Measurements from ENCODE around the gene FOXL3. TPM values are rescaled to one million over a fixed set of nuclear protein-coding genes. Genes with fewer than 3 reads are reported as not detected.
"Not testable (repeated sequence)": the region's sequence is repeated elsewhere in the genome, so short reads cannot be mapped to it uniquely, and the experiment has no call there.

FOXL3 gene
- total RNA-seq, 2 donors from 2014 or later: 0.79 TPM; not detected in 1

- H3K9ac ChIP-seq (ENCODE audit: low read depth in 2 of 2, low read length in 2 of 2): peak overlapping the region in 1 of 2 donors; percentile 68
- no peak overlapping the region for H3K27ac ChIP-seq
- H3K4me1 ChIP-seq: peaks cover 10% of the 10 kb centered on the region
- H3K36me3 ChIP-seq: no peaks in the 10 kb centered on the region
- no peaks in the 10 kb centered on the region for H3K9me3 ChIP-seq
- H3K27me3 ChIP-seq: peaks cover 18% of the 10 kb centered on the region
- intact Hi-C loops (cut with DNase I): no loop called here
- TF ChIP-seq, protein P1, sequence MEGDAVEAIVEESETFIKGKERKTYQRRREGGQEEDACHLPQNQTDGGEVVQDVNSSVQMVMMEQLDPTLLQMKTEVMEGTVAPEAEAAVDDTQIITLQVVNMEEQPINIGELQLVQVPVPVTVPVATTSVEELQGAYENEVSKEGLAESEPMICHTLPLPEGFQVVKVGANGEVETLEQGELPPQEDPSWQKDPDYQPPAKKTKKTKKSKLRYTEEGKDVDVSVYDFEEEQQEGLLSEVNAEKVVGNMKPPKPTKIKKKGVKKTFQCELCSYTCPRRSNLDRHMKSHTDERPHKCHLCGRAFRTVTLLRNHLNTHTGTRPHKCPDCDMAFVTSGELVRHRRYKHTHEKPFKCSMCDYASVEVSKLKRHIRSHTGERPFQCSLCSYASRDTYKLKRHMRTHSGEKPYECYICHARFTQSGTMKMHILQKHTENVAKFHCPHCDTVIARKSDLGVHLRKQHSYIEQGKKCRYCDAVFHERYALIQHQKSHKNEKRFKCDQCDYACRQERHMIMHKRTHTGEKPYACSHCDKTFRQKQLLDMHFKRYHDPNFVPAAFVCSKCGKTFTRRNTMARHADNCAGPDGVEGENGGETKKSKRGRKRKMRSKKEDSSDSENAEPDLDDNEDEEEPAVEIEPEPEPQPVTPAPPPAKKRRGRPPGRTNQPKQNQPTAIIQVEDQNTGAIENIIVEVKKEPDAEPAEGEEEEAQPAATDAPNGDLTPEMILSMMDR (IDR thresholded peaks at IDR 0.05): no peak
- peak; percentile 45 for DNase-seq
- no peak overlapping the region for H3K4me3 ChIP-seq
Observed at GRCh38 chr7:293681-294439, 3.9 kb downstream of the FOXL3 start.

GRCh38 chr7:294440-295154 lies 4.6 kb downstream of the FOXL3 start:
- DNase-seq: no peak
- H3K4me1 ChIP-seq: peaks cover 10% of the 10 kb centered on the region
- H3K27me3 ChIP-seq: peaks cover 13% of the 10 kb centered on the region
- no peaks in the 10 kb centered on the region for H3K9me3 ChIP-seq
- no peaks in the 10 kb centered on the region for H3K36me3 ChIP-seq
- H3K9ac ChIP-seq (ENCODE audit: low read depth in 2 of 2, low read length in 2 of 2): peak overlapping the region in 1 of 2 donors; percentile 68
- no peak overlapping the region for H3K4me3 ChIP-seq
- intact Hi-C loops (cut with DNase I): no loop called here
- TF ChIP-seq, protein P1 (IDR thresholded peaks at IDR 0.05): no peak
- H3K27ac ChIP-seq: no peak overlapping the region

DNA sequence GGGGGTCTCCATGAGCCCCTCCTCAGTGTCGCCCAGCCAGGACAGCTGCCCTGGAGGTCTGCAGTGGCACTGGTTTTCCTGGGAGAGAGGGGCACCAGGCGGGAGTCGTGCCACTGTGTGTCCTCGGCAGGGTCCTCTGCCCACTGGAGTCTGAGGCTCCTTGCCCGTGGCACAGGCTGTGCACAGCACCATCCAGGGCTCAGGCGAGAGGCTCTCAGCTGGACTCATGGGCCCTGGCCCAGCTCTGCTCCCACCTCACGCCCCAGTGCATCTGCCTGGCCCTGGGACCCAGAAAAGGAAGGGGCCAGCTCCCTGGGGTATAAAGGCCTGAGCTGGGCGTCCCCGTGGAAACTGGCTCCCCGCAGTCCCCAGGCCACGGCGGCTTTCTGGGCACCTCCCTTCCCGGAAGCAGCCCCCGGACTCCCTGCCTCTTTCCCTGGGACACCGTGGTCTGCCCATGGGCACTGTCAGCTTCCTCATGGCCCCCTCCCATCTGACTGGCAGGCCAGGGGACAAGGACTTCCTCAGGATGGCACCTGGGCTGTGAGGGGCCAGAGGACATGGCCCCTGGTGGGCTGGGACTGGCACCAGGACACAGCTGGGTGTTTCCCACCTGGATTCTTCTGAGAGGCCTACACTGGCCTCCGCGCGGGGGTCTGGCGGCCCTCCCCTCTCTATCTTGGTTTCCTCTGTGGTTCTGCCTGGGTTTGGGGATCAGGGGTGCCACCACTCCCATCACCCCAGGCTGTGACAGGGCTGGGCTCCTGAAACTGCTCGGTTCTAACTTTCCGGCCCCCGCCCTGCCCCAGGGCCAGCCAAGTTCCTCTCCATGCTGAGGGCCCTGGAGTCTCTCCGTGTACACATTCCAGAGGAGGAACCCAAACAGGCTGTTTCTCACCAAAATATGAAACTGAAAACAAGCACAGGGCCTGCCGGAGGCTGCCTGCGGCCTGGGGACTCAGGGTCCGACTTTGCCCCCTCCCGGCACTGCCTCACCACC lies 5.5 kb downstream of the FOXL3 start:
- DNase-seq: no peak
- intact Hi-C loops (cut with DNase I): no loop called here
- H3K4me1 ChIP-seq: peaks cover 8% of the 10 kb centered on the region
- H3K27me3 ChIP-seq: peaks cover 5% of the 10 kb centered on the region
- no peak overlapping the region for H3K27ac ChIP-seq
- H3K9me3 ChIP-seq: no peaks in the 10 kb centered on the region
- no peaks in the 10 kb centered on the region for H3K36me3 ChIP-seq
- no peak overlapping the region for H3K4me3 ChIP-seq
- TF ChIP-seq, protein P1 (IDR thresholded peaks at IDR 0.05): no peak
- H3K9ac ChIP-seq (ENCODE audit: low read depth in 2 of 2, low read length in 2 of 2): no peak overlapping the region

DNA sequence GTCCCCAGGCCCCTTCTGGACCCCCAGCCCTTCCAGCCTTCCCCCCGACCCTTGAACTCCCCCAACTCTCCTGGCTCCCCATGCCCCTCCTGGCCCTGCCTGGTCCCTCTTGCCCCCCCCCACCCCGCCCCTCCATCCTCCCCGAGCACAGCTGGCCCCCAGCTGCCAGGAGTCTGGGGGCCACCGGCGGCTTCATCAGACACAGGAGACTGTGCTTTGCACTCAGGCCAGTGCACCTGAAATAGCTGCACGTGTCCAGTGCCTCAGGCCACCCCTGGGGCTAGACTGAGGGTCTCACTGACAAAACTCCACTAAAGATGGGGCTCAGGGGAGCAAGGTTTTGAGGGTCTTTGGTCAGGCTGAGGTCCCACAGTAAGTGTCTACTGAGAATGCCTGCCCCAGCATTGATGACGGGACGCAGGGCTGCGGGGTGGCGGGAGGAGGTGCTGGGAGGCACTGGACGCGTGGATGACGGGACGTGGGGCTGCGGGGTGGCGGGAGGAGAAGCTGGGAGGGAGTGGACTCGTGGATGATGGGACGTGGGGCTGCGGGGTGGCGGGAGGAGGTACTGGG lies 6.5 kb downstream of the FOXL3 start:
- Histone ChIP-seq H3K4me3 (no peak overlapping the region), H3K9me3 (no peaks in the 10 kb centered on the region), H3K4me1 (peaks cover 7% of the 10 kb centered on the region), H3K36me3 (no peaks in the 10 kb centered on the region), H3K27ac (no peak overlapping the region), H3K27me3 (no peaks in the 10 kb centered on the region), H3K9ac (ENCODE audit: low read depth in 2 of 2, low read length in 2 of 2) (no peak overlapping the region)
- TF ChIP-seq, protein P1 (IDR thresholded peaks at IDR 0.05): no peak
- intact Hi-C loops (cut with DNase I): no loop called here
- no peak for DNase-seq

DNA sequence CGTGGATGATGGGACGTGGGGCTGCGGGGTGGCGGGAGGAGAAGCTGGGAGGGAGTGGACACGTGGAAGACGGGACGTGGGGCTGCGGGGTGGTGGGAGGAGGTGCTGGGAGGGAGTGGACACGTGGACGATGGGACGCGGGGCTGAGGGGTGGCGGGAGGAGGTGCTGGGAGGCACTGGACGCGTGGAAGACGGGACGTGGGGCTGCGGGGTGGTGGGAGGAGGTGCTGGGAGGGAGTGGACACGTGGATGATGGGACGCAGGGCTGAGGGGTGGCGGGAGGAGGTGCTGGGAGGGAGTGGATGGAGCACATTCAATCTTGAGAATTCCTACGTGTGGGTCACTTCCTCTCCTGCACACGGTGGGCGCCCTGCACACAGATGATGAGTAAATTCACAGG lies 7.2 kb downstream of the FOXL3 start:
- H3K27ac ChIP-seq; intact Hi-C loops (cut with DNase I); H3K4me1 ChIP-seq; H3K9ac ChIP-seq (ENCODE audit: low read depth in 2 of 2, low read length in 2 of 2); H3K36me3 ChIP-seq; DNase-seq; H3K27me3 ChIP-seq; H3K4me3 ChIP-seq; H3K9me3 ChIP-seq: not testable (repeated sequence)

Data from colonic mucosa (tissue), 4 donors.